ENCODE data around the gene MYH7B. TPM values are rescaled to one million over a fixed set of nuclear protein-coding genes. Genes with fewer than 3 reads are reported as not detected.
A peak's percentile ranks its signal among the peaks of the same experiment; 100 is the strongest.

MYH7B gene
- total and polyA plus RNA-seq, 2 experiments from 2014 or later, result 0.10 to 1.1 TPM

DNA sequence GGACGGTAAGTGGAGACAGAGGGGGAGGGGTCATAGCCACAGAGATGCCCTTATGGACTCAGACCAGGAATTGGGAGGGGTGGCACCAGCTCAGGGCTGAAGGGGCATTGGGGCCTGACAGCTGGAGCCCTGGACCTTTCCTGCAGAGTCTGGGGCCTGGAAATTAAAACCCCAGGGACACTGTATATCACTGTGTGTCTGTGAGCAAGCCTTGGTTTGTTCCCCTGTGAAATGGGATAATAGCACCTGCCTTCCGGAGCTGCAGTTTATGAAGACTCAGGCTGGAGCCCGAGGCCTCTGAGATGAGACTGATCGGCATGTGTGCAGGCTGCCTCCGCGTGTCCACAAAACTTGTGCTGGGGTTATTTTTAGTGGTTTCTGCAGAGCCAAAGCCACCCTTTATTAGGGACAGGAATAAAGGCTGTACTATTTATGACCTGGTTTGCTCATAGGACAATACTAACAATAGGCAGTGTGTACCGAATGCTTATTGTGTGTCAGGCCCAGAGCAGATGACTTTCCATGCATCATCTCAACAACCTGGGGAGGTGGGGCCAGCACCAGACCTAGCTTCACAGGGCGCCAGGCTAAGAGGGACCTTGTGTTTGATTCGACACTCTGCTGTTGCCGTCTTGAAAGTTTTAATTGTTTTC lies 22.6 kb downstream of the MYH7B start (continued):
- TF ChIP-seq ZNF462 (CRISPR knock-in tag; IDR thresholded peaks at IDR 0.05), result no peak
- no peak for TF ChIP-seq EZH2phosphoT487 (IDR thresholded peaks at IDR 0.05; ENCODE audit: unreplicated experiment)
- TF ChIP-seq, protein P1, sequence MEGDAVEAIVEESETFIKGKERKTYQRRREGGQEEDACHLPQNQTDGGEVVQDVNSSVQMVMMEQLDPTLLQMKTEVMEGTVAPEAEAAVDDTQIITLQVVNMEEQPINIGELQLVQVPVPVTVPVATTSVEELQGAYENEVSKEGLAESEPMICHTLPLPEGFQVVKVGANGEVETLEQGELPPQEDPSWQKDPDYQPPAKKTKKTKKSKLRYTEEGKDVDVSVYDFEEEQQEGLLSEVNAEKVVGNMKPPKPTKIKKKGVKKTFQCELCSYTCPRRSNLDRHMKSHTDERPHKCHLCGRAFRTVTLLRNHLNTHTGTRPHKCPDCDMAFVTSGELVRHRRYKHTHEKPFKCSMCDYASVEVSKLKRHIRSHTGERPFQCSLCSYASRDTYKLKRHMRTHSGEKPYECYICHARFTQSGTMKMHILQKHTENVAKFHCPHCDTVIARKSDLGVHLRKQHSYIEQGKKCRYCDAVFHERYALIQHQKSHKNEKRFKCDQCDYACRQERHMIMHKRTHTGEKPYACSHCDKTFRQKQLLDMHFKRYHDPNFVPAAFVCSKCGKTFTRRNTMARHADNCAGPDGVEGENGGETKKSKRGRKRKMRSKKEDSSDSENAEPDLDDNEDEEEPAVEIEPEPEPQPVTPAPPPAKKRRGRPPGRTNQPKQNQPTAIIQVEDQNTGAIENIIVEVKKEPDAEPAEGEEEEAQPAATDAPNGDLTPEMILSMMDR (conservative IDR thresholded peaks at IDR 0.05; ENCODE audit: low read depth in 2 of 2), result no peak
- no peak for TF ChIP-seq POLR2AphosphoS5 (IDR thresholded peaks at IDR 0.05; ENCODE audit: low read depth)

GRCh38 chr20:34979366-34980153 lies 23.9 kb downstream of the MYH7B start:
- TF ChIP-seq POLR2AphosphoS5 (IDR thresholded peaks at IDR 0.05; ENCODE audit: low read depth) (0 out of 2 replicates have a peak, but pooled peaks have one; percentile 7), ZNF114 (CRISPR knock-in tag; IDR thresholded peaks at IDR 0.05) (no peak)
- Mint-ChIP-seq H3K9me3 (no peaks in the 10 kb centered on the region), H3K27ac (0 out of 2 replicates have a peak overlapping the region, but pooled peaks have one; percentile 20), H3K4me3 (no peak overlapping the region), H3K36me3 (ENCODE audit: low read depth) (no peaks in the 10 kb centered on the region), H3K4me1 (peaks cover 40% of the 10 kb centered on the region), H3K27me3 (ENCODE audit: insufficient read depth, low read depth, poor library complexity) (peaks cover 26% of the 10 kb centered on the region)
- Histone ChIP-seq H3F3A (replicated peaks; ENCODE audit: low read depth) (0 out of 2 replicates have a peak, but pooled peaks cover 5% of the 10 kb centered on the region), H3K27me3 (ENCODE audit: insufficient read depth) (peaks cover 13% of the 10 kb centered on the region; the same call in 1 of the 2 replicates), H4K20me1 (replicated peaks; ENCODE audit: insufficient read depth) (no peaks in the 10 kb centered on the region), H3K4me2 (no peak overlapping the region), H3K9me2 (ENCODE audit: insufficient read depth) (0 out of 2 replicates have a peak, but pooled peaks cover 4% of the 10 kb centered on the region), H3K79me2 (replicated peaks; ENCODE audit: insufficient read depth) (no peaks in the 10 kb centered on the region), H3K27ac (ENCODE audit: low read depth) (no peak overlapping the region), H2AFZ (peak overlapping the region; percentile 89), H3K4me3 (no peak overlapping the region), H3K4me1 (ENCODE audit: insufficient read depth) (peaks cover 27% of the 10 kb centered on the region), H3K36me3 (ENCODE audit: insufficient read depth) (no peaks in the 10 kb centered on the region)
- DNase-seq (ENCODE audit: low spot score) (peak; percentile 97), ATAC-seq (peak; percentile 74)

All from GM23338 (cell line).